GM20431 (cell line): ENCODE data around the gene FCHO2.

Experiments used
- in situ Hi-C: fragments of 300-500 bp; cut with MseI, MboI; formaldehyde crosslinking; loops from one replicate; pipeline ENCODE4 v1.15.0; 2020; ENCODE audit warnings: low sequenced_read_pairs; ENCODE audit not compliant: unreplicated experiment

The FCHO2 gene

GRCh38 chr5:73027816-73028215 lies 72.0 kb downstream of the FCHO2 start:
- in situ Hi-C loops, result no loop called here

GRCh38 chr5:73028991-73029595 lies 73.3 kb downstream of the FCHO2 start:
- in situ Hi-C loops, result no loop called here

- in situ Hi-C loops, result no loop called here
These were observed 74.7 kb downstream of the FCHO2 start for GRCh38 chr5:73030531-73030930.

GRCh38 chr5:73030995-73031394 lies 75.2 kb downstream of the FCHO2 start:
- in situ Hi-C loops, result no loop called here

- in situ Hi-C loops, result no loop called here
These were observed 76.0 kb downstream of the FCHO2 start for GRCh38 chr5:73031839-73032238.

GRCh38 chr5:73032635-73033034 lies 76.8 kb downstream of the FCHO2 start:
- in situ Hi-C loops, result no loop called here

- in situ Hi-C loops, result no loop called here
These were observed 81.7 kb downstream of the FCHO2 start for GRCh38 chr5:73037545-73037944.

- in situ Hi-C loops, result no loop called here
These were observed 83.2 kb downstream of the FCHO2 start for GRCh38 chr5:73039082-73039481.

- in situ Hi-C loops, result no loop called here
These were observed 87.2 kb downstream of the FCHO2 start for GRCh38 chr5:73042993-73043392.

GRCh38 chr5:73044546-73044945 lies 88.7 kb downstream of the FCHO2 start:
- in situ Hi-C loops, result no loop called here

GRCh38 chr5:73045623-73046022 lies 89.8 kb downstream of the FCHO2 start:
- in situ Hi-C loops, result no loop called here

- in situ Hi-C loops, result no loop called here
These were observed 105.8 kb downstream of the FCHO2 start for GRCh38 chr5:73061593-73061992.

- in situ Hi-C loops, result no loop called here
These were observed 110.6 kb downstream of the FCHO2 start for GRCh38 chr5:73066466-73066865.

- in situ Hi-C loops, result no loop called here
These were observed 111.4 kb downstream of the FCHO2 start for GRCh38 chr5:73067213-73067612.

- in situ Hi-C loops, result no loop called here
These were observed 125.3 kb downstream of the FCHO2 start for GRCh38 chr5:73081093-73081492.

GRCh38 chr5:73088026-73088425 lies 132.2 kb downstream of the FCHO2 start:
- in situ Hi-C loops, result no loop called here

- in situ Hi-C loops, result no loop called here
These were observed 138.1 kb downstream of the FCHO2 start for GRCh38 chr5:73093943-73094342.

- in situ Hi-C loops, result no loop called here
These were observed 138.6 kb downstream of the FCHO2 start for GRCh38 chr5:73094415-73094814.

- in situ Hi-C loops, result no loop called here
These were observed 139.9 kb downstream of the FCHO2 start for GRCh38 chr5:73095564-73096238.

- in situ Hi-C loops, result no loop called here
These were observed 140.4 kb downstream of the FCHO2 start for GRCh38 chr5:73096239-73096575.

GRCh38 chr5:73097740-73098139 lies 141.9 kb downstream of the FCHO2 start:
- in situ Hi-C loops, result no loop called here

- in situ Hi-C loops, result no loop called here
These were observed 144.3 kb downstream of the FCHO2 start for GRCh38 chr5:73100109-73100508.
